Esophagus (tissue), 2 donors: ENCODE data around the gene OR11L1. TPM values are rescaled to one million over a fixed set of nuclear protein-coding genes. Genes with fewer than 3 reads are reported as not detected.

ENCODE experiments used
- H3K27ac ChIP-seq, 2 donors: one replicate each; pipeline ENCODE4 v1.5.1; 2013; ENCODE audit warnings: low read depth in 2 of 2, mild to moderate bottlenecking in 2 of 2, inconsistent platforms in 1 of 2, low read length in 1 of 2, moderate library complexity in 1 of 2
- H3K27me3 ChIP-seq, 2 donors: one replicate each; pipeline ENCODE4 v1.6.1; 2013; ENCODE audit warnings: low read length in 2 of 2, control low read depth in 1 of 2, mild to moderate bottlenecking in 1 of 2; ENCODE audit not compliant: insufficient read depth in 2 of 2, control insufficient read depth in 1 of 2
- H3K36me3 ChIP-seq, 2 donors: one replicate each; pipeline ENCODE4 v1.6.1; 2013; ENCODE audit warnings: low read length in 1 of 2; ENCODE audit not compliant: control insufficient read depth in 2 of 2, insufficient read depth in 2 of 2
- H3K4me1 ChIP-seq, 2 donors: one replicate each; pipeline ENCODE4 v1.6.1; 2013; ENCODE audit warnings: low read length in 1 of 2; ENCODE audit not compliant: control insufficient read depth in 2 of 2, insufficient read depth in 2 of 2
- H3K4me3 ChIP-seq, 2 donors: one replicate each; pipeline ENCODE4 v1.5.1; 2013; ENCODE audit warnings: low read length in 2 of 2, mild to moderate bottlenecking in 2 of 2, low read depth in 1 of 2, moderate library complexity in 1 of 2
- H3K9me3 ChIP-seq, 2 donors: one replicate each; pipeline ENCODE4 v1.6.1; 2013; ENCODE audit warnings: mild to moderate bottlenecking in 2 of 2, low read depth in 1 of 2, low read length in 1 of 2, moderate library complexity in 1 of 2; ENCODE audit not compliant: control insufficient read depth in 2 of 2, insufficient read depth in 1 of 2
- WGBS, 2 donors: extraction: QIAGEN DNeasy Blood & Tissue Kit; methylation state at CpG; one replicate each; pipeline ENCODE4 v1.1.7; 2013; 5-methylcytosine and 5-hydroxymethylcytosine counted together
- polyA plus RNA-seq, 2 donors: library from polyadenylated mRNA; stranded (reverse); fragments of 200-250 nt; gene quantifications; one replicate each; pipeline ENCODE4 v1.2.3, GENCODE V29; 2013
- donor health status: healthy with polysubstance abuse.
- donor health status: Bipolar disorder and iron deficiency.

Gene OR11L1, protein sequence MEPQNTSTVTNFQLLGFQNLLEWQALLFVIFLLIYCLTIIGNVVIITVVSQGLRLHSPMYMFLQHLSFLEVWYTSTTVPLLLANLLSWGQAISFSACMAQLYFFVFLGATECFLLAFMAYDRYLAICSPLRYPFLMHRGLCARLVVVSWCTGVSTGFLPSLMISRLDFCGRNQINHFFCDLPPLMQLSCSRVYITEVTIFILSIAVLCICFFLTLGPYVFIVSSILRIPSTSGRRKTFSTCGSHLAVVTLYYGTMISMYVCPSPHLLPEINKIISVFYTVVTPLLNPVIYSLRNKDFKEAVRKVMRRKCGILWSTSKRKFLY
- polyA plus RNA-seq: not detected

DNA sequence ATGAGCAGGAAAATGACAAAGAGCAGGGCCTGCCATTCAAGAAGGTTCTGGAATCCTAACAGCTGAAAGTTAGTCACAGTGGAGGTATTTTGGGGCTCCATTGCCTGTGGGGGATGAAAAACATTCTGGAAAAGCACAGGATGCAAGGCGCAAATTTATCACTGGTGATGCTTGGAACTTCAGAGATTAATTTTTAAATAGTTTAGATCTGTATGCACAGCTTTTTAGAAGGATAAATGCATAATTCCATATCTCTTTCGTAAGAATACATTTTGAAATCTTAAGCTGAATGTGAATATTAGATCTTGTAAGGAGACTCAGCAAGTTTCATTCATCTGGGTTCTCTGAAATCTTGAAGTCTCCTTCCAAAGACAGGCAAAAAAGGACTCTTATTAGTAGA lies at the start of gene OR11L1:
Gene OR11L1 (minus strand): TSS at position 101 of the 400 bp plus-strand sequence. CDS start 0 bp downstream, at position 101.
- Histone ChIP-seq H3K27ac (no peak within 1 kb of the TSS), H3K4me1 (no peaks in the 10 kb centered on the region), H3K4me3 (no peak within 1 kb of the TSS), H3K36me3 (no peaks in the 10 kb centered on the region), H3K27me3 (no peaks in the 10 kb centered on the region), H3K9me3 (peaks cover 3 to 5% of the 10 kb centered on the region in 2 donors)
- 88 to 89% methylated on average over 2 of the region's 2 CpGs for WGBS, 2 donors

GRCh38 chr1:247884797-247885413 lies 43.2 kb upstream of the OR11L1 start:
- no peaks in the 10 kb centered on the region for H3K27me3 ChIP-seq
- no peaks in the 10 kb centered on the region for H3K36me3 ChIP-seq
- no peaks in the 10 kb centered on the region for H3K9me3 ChIP-seq
- H3K27ac ChIP-seq: no peak overlapping the region
- H3K4me1 ChIP-seq: no peaks in the 10 kb centered on the region
- H3K4me3 ChIP-seq: no peak overlapping the region
- WGBS, 2 donors: 87 to 89% methylated on average over 10 of the region's 10 CpGs

DNA sequence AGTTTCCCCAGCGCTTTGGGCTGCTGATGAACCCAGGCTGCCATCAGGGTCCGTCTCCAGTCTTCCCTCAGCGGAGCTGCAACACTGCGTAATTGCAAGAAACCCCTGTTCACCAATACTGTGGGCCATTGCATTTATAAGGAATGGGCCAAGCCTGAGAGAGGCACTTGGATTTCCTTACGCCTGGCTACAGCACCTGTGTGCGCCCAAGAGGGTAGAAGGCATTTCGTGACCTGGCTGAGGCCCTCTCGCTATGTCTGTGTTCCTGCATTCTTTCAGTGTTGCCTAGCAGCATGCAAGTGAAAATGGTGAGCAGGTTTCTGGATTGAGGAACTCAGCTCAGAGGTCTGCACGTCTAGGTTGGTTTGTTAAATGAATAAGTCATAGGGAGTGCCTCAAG lies 41.6 kb upstream of the OR11L1 start:
- Histone ChIP-seq H3K27ac (no peak overlapping the region), H3K9me3 (peaks cover 0 to 3% of the 10 kb centered on the region in 2 donors), H3K27me3 (no peaks in the 10 kb centered on the region), H3K36me3 (no peaks in the 10 kb centered on the region), H3K4me3 (no peak overlapping the region), H3K4me1 (no peaks in the 10 kb centered on the region)
- WGBS, 2 donors: 78 to 81% methylated on average over 9 of the region's 9 CpGs

GRCh38 chr1:247865416-247865815 lies 23.7 kb upstream of the OR11L1 start:
- no peaks in the 10 kb centered on the region for H3K27me3 ChIP-seq
- H3K4me3 ChIP-seq: no peak overlapping the region
- no peak overlapping the region for H3K27ac ChIP-seq
- no peaks in the 10 kb centered on the region for H3K4me1 ChIP-seq
- H3K36me3 ChIP-seq: no peaks in the 10 kb centered on the region
- 69 to 79% methylated on average over 6 of the region's 6 CpGs for whole genome bisulfite sequencing, 2 donors
- H3K9me3 ChIP-seq: peaks cover 0 to 3% of the 10 kb centered on the region in 2 donors

- H3K9me3 ChIP-seq: no peaks in the 10 kb centered on the region
- no peak overlapping the region for H3K27ac ChIP-seq
- WGBS, 2 donors: 86 to 88% methylated on average over 17 of the region's 17 CpGs
- H3K4me3 ChIP-seq: no peak overlapping the region
- no peaks in the 10 kb centered on the region for H3K27me3 ChIP-seq
- no peaks in the 10 kb centered on the region for H3K36me3 ChIP-seq
- no peaks in the 10 kb centered on the region for H3K4me1 ChIP-seq
These were observed 22.9 kb upstream of the OR11L1 start for GRCh38 chr1:247864644-247865043.

GRCh38 chr1:247862756-247863155 lies 21.1 kb upstream of the OR11L1 start:
- Histone ChIP-seq H3K36me3 (no peaks in the 10 kb centered on the region), H3K4me1 (no peaks in the 10 kb centered on the region), H3K4me3 (no peak overlapping the region), H3K27me3 (peaks cover 0 to 3% of the 10 kb centered on the region in 2 donors), H3K9me3 (peaks cover 0 to 2% of the 10 kb centered on the region in 2 donors), H3K27ac (no peak overlapping the region)
- 74 to 77% methylated on average over 4 of the region's 4 CpGs for WGBS, 2 donors

DNA sequence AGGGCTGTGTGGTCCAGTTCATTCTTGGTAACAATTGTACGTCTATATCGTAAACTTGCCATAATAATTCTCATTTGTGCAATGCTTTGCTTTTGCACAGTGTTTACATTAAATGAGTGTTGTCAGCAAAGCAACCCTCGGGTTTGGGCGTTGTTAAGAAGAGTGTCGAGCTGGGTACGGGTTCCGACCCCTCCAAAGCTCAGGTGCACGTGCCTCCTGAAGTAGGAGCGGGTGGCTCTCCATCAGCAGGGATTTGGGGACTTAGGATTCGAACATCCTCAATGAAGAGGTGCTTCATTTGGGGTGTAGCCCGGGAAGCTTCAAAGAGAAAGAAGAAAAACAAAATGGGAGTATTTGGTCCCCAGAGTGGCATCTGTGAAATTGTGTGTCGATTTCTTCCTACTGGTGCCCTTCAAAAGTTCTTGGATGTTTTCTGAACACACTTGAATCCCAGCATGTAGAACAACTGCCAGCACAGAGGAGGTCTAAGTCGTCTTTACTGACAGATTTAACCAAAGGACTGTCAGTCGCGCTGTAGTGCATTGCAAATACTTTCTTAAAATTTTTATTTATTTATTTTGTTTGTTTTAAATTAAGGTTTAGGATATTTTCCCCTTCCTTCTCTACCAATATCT lies 16.4 kb upstream of the OR11L1 start:
- no peak overlapping the region for H3K27ac ChIP-seq
- no peaks in the 10 kb centered on the region for H3K36me3 ChIP-seq
- peaks cover 0 to 4% of the 10 kb centered on the region in 2 donors for H3K27me3 ChIP-seq
- H3K9me3 ChIP-seq: peaks cover 6 to 9% of the 10 kb centered on the region in 2 donors
- peaks cover 0 to 6% of the 10 kb centered on the region in 2 donors for H3K4me1 ChIP-seq
- H3K4me3 ChIP-seq: peak overlapping the region in 1 of 2 donors; percentile 35
- WGBS, 2 donors: 35 to 43% methylated on average over 15 of the region's 15 CpGs

DNA sequence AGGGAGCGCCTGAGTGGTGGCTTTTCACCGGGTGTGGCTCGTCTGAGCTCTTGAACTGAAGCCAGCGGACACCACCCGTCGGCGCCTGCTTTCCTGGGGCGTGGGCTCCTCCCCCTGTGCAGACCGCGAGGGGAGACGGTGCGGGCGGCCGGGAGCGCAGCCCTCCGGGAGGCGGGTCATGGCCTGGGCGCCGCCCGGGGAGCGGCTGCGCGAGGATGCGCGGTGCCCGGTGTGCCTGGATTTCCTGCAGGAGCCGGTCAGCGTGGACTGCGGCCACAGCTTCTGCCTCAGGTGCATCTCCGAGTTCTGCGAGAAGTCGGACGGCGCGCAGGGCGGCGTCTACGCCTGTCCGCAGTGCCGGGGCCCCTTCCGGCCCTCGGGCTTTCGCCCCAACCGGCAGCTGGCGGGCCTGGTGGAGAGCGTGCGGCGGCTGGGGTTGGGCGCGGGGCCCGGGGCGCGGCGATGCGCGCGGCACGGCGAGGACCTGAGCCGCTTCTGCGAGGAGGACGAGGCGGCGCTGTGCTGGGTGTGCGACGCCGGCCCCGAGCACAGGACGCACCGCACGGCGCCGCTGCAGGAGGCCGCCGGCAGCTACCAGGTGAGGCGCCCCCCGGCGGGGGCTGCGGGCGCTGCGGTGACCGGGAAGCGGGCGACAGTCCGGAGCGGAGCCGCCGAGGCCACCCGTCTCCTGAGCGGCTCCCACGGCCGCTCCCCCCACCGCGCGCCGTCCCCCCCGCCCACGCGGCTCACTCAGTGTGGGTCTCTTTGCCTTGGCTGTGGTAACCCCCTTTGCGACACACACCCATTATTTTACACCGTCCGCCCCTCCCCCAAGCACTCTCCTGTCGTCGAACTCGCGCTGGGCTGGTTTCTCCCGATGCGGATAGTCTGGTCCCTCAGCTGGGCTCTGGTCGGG lies 15.6 kb upstream of the OR11L1 start, which contains the start of gene TRIM58:
Gene TRIM58 (plus strand): TSS at position 119 of the 916 bp plus-strand sequence. CDS start 60 bp downstream, at position 179.
- H3K36me3 ChIP-seq: no peaks in the 10 kb centered on the region
- H3K4me1 ChIP-seq: peaks cover 0 to 6% of the 10 kb centered on the region in 2 donors
- H3K4me3 ChIP-seq: peak within 1 kb of the TSS; percentile 26 to 35
- peaks cover 0 to 4% of the 10 kb centered on the region in 2 donors for H3K27me3 ChIP-seq
- peaks cover 6 to 9% of the 10 kb centered on the region in 2 donors for H3K9me3 ChIP-seq
- H3K27ac ChIP-seq: no peak within 1 kb of the TSS
- 5 to 10% methylated on average over 76 to 109 of the region's 109 CpGs for WGBS, 2 donors

DNA sequence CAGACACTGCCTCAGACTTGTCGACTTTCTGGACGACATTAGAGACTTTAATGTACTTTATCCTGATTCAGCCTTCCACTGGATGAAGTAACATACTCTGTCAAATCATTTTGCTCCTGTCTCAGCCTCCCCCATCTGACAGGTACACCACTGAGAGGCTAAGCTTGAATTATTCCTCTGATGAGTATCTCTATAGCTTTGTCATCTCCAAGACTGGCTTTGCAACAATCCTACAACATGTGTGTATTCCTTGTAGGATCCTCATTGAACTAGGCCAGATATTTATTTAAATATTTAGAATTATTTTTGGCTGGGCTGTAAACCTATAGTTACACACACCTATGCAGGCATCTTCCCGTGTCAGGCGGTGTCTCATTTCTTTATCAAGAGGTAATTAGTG lies 14.2 kb upstream of the OR11L1 start:
- H3K36me3 ChIP-seq: no peaks in the 10 kb centered on the region
- peaks cover 0 to 6% of the 10 kb centered on the region in 2 donors for H3K4me1 ChIP-seq
- H3K4me3 ChIP-seq: no peak overlapping the region
- WGBS, 2 donors: 82 to 90% methylated on average over 4 of the region's 4 CpGs
- H3K9me3 ChIP-seq: peaks cover 6 to 9% of the 10 kb centered on the region in 2 donors
- H3K27ac ChIP-seq: no peak overlapping the region
- H3K27me3 ChIP-seq: peaks cover 4% of the 10 kb centered on the region in 2 donors
